Liver (tissue), 3 donors: Measurements from ENCODE around the gene KRTAP4-7.

ENCODE experiments used
- EGR1 ChIP-seq, 2 donors: IDR thresholded peaks; 2 replicates each; pipeline ENCODE4 v1.6.1; 2016 to 2018; ENCODE audit warnings: antibody characterized with exemption in 2 of 2, low read depth in 2 of 2
- JUND ChIP-seq, 2 donors: IDR thresholded peaks; 2 replicates each; pipeline ENCODE4 v1.6.1; 2016; ENCODE audit warnings: antibody characterized with exemption in 2 of 2
- TAF1 ChIP-seq: conservative IDR thresholded peaks from 2 replicates; pipeline ENCODE4 v1.6.1; 2016; ENCODE audit warnings: antibody characterized with exemption, mild to moderate bottlenecking
- YY1 ChIP-seq: IDR thresholded peaks from 2 replicates; pipeline ENCODE4 v1.6.1; 2016; ENCODE audit warnings: antibody characterized with exemption, mild to moderate bottlenecking
- TF ChIP-seq, protein P1 (sequence below): fragments of 150-350 bp; IDR thresholded peaks from 2 replicates; pipeline ENCODE4 v1.5.1; 2017; ENCODE audit warnings: improper control_type of control experiment, low read depth, low read length; ENCODE audit not compliant: missing input control
- TF ChIP-seq, protein P2 (sequence below): IDR thresholded peaks from 2 replicates; pipeline ENCODE4 v1.6.1; 2016; ENCODE audit warnings: antibody characterized with exemption
- TF ChIP-seq, protein P3 (sequence below): IDR thresholded peaks from 2 replicates; pipeline ENCODE4 v1.6.1; 2016; ENCODE audit warnings: antibody characterized with exemption
- donor health status: healthy.
- donor health status: healthy.

DNA sequence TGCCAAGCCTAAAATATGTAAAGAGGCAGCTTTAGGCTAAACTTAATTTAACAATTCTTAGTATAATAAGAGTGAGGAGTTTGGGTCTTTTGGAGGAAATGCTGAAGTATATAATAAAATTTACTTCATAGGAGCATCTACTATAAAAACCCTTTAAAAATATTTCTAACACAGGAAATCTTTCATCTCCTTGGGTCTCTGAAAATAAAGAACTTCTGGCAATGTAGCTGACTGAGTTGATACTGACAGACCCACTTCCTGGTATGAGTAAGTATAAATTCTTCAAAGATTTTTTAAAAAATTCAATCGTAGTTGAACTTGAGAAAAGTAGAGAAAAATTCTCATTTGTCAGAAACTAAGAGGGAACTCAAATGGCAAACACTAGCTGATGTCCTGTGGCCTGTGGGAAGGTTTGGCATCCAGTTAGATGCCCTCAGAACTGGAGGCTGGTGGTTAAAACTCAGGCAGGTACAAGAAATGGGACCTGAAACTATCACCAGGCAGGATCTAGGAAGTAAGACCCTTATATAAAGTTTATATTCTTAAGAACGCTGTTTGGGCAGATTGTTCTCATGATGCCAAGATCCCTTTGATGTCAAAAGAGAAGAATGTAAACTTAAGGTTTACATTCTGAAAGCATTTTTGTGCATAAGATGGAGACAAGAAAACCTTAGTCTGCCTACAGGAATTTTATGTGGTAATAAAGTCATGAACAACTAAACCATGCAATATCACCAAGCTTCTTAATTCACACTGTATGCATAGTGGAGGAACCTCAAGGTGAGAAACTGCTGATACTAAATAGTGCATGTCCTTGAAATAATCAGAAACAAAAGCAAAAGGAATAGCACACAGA lies 50.2 kb downstream of the KRTAP4-7 start:
- TF ChIP-seq, protein P1, sequence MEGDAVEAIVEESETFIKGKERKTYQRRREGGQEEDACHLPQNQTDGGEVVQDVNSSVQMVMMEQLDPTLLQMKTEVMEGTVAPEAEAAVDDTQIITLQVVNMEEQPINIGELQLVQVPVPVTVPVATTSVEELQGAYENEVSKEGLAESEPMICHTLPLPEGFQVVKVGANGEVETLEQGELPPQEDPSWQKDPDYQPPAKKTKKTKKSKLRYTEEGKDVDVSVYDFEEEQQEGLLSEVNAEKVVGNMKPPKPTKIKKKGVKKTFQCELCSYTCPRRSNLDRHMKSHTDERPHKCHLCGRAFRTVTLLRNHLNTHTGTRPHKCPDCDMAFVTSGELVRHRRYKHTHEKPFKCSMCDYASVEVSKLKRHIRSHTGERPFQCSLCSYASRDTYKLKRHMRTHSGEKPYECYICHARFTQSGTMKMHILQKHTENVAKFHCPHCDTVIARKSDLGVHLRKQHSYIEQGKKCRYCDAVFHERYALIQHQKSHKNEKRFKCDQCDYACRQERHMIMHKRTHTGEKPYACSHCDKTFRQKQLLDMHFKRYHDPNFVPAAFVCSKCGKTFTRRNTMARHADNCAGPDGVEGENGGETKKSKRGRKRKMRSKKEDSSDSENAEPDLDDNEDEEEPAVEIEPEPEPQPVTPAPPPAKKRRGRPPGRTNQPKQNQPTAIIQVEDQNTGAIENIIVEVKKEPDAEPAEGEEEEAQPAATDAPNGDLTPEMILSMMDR, result no peak
- TF ChIP-seq JUND (IDR thresholded peaks at IDR 0.05) (no peak), EGR1 (IDR thresholded peaks at IDR 0.05; ENCODE audit: low read depth in 2 of 2) (no peak), YY1 (no peak), TAF1 (no peak)
- TF ChIP-seq, protein P2, sequence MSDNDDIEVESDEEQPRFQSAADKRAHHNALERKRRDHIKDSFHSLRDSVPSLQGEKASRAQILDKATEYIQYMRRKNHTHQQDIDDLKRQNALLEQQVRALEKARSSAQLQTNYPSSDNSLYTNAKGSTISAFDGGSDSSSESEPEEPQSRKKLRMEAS, result no peak
- TF ChIP-seq, protein P3, sequence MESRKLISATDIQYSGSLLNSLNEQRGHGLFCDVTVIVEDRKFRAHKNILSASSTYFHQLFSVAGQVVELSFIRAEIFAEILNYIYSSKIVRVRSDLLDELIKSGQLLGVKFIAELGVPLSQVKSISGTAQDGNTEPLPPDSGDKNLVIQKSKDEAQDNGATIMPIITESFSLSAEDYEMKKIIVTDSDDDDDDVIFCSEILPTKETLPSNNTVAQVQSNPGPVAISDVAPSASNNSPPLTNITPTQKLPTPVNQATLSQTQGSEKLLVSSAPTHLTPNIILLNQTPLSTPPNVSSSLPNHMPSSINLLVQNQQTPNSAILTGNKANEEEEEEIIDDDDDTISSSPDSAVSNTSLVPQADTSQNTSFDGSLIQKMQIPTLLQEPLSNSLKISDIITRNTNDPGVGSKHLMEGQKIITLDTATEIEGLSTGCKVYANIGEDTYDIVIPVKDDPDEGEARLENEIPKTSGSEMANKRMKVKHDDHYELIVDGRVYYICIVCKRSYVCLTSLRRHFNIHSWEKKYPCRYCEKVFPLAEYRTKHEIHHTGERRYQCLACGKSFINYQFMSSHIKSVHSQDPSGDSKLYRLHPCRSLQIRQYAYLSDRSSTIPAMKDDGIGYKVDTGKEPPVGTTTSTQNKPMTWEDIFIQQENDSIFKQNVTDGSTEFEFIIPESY, result no peak
